CD1c-positive myeloid dendritic cell (primary cell): Measurements from ENCODE around the gene WDR49.
"Not testable (repeated sequence)": the region's sequence is repeated elsewhere in the genome, so short reads cannot be mapped to it uniquely, and the experiment has no call there.

Source experiments
- DNase-seq: peaks from one replicate; pipeline ENCODE4 v3.0.0-alpha.2; 2016; ENCODE audit errors: extremely low spot score

Gene WDR49

GRCh38 chr3:167614196-167614595 lies 39.5 kb downstream of the WDR49 start:
- not testable (repeated sequence) for DNase-seq

GRCh38 chr3:167611718-167612117 lies 42.0 kb downstream of the WDR49 start:
- no peak for DNase-seq

GRCh38 chr3:167609156-167609555 lies 44.6 kb downstream of the WDR49 start:
- no peak for DNase-seq

GRCh38 chr3:167606836-167607235 lies 46.9 kb downstream of the WDR49 start:
- no peak for DNase-seq

- no peak for DNase-seq
These were observed 47.9 kb downstream of the WDR49 start for GRCh38 chr3:167605871-167606270.

GRCh38 chr3:167602041-167602440 lies 51.7 kb downstream of the WDR49 start:
- DNase-seq: no peak

GRCh38 chr3:167587651-167588050 lies 66.1 kb downstream of the WDR49 start:
- no peak for DNase-seq

- no peak for DNase-seq
These were observed 78.6 kb downstream of the WDR49 start for GRCh38 chr3:167575000-167575600.

GRCh38 chr3:167572991-167573390 lies 80.8 kb downstream of the WDR49 start:
- DNase-seq: no peak

GRCh38 chr3:167568634-167569033 lies 85.1 kb downstream of the WDR49 start:
- no peak for DNase-seq

GRCh38 chr3:167565489-167565888 lies 88.3 kb downstream of the WDR49 start:
- DNase-seq: no peak

- DNase-seq: no peak
These were observed 89.1 kb downstream of the WDR49 start for GRCh38 chr3:167564612-167565011.

GRCh38 chr3:167559924-167560323 lies 93.8 kb downstream of the WDR49 start:
- DNase-seq: no peak

GRCh38 chr3:167554898-167555297 lies 98.8 kb downstream of the WDR49 start:
- DNase-seq: no peak

GRCh38 chr3:167538081-167538480 lies 115.7 kb downstream of the WDR49 start:
- DNase-seq: no peak

GRCh38 chr3:167521006-167521355 lies 132.8 kb downstream of the WDR49 start:
- DNase-seq: peak; percentile 43

- DNase-seq: no peak
These were observed 133.3 kb downstream of the WDR49 start for GRCh38 chr3:167520266-167521005.

- DNase-seq: peak; percentile 10
These were observed 145.8 kb downstream of the WDR49 start for GRCh38 chr3:167507954-167508353.

- peak; percentile 28 for DNase-seq
These were observed 151.3 kb downstream of the WDR49 start for GRCh38 chr3:167502401-167502800.

GRCh38 chr3:167501941-167502340 lies 151.8 kb downstream of the WDR49 start:
- DNase-seq: peak; percentile 8

- DNase-seq: no peak
These were observed 155.8 kb downstream of the WDR49 start for GRCh38 chr3:167497903-167498302.

- DNase-seq: peak; percentile 23
These were observed 160.5 kb downstream of the WDR49 start for GRCh38 chr3:167493244-167493643.

- DNase-seq: no peak
These were observed 162.1 kb downstream of the WDR49 start for GRCh38 chr3:167491621-167492020.

GRCh38 chr3:167489571-167489970 lies 164.2 kb downstream of the WDR49 start:
- DNase-seq: no peak
